Choroid plexus epithelial cell (primary cell): ENCODE data around the gene FRY.
A peak's percentile ranks its signal among the peaks of the same experiment; 100 is the strongest.

Experiments used
- DNase-seq: peaks from one replicate; pipeline ENCODE4 v3.0.0-alpha.2; 2010; ENCODE audit warnings: low read depth
- H3K4me3 ChIP-seq: 2 replicates; pipeline ENCODE4 v1.5.1; 2011; ENCODE audit warnings: low read depth, mild to moderate bottlenecking, control low read depth, low read length, moderate library complexity
- CTCF ChIP-seq: conservative IDR thresholded peaks from 2 replicates; pipeline ENCODE4 v1.5.1; 2011; ENCODE audit warnings: low read depth, mild to moderate bottlenecking, control low read depth, inconsistent platforms, low read length, moderate library complexity

Gene FRY

GRCh38 chr13:32059511-32059984, 28.0 kb downstream of the FRY start:
- no peak for DNase-seq
- TF ChIP-seq CTCF, result no peak
- no peak overlapping the region for H3K4me3 ChIP-seq

DNA sequence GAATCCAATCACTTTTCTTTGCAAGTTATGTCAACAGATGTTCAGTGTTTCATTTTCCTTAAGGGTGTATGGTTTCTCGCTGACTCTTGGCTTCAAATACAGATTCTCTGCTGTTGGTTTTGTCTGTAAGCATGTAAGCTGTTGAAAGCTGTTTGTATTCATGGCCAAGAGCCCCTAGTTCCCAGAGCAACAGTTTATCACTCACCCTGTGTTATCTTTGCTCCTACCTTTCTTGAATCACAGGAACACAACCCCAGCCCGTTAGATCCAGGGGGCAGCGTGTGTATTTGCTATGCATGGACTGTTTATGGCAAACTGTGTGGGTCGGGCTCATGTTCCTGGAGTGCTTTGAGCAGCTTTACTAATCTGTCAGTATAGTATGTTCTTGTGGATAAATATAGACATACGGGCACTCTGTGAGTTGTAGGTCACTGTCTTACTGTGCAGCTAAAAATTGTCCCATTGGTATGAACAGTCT, 28.9 kb downstream of the FRY start:
- TF ChIP-seq CTCF, result peak; percentile 1

DNA sequence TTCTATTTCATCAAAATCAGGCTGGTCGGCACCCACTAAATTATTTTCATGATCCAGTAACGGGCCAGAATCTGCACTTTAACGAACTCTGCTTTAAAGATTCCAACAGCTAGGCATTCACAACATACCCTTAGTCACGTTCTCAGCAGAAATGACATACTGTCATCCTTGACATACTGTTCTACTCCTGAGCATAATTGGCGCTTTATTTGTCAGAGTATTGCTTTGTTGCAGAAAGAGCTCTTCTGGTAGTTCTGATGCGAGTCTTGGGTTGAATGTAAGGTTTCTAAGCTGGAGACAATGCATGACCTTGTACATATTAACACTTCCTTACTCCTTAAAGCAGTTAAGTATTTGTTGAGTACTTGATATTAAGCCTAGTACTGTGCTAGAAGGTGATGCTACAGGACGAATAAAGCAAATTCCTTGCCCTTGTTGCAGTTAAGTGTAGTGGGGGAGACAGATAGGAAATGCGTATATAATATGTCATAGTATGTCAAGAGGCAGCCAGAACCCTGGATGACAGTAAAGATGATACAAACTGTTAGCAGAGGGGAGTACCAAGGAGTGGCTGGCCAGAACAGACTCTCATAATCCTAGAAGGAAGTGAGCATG, 32.2 kb downstream of the FRY start:
- H3K4me3 ChIP-seq, result no peak overlapping the region
- no peak for DNase-seq
- TF ChIP-seq CTCF, result no peak

More for the DNA sequence above, 28.9 kb downstream of the FRY start:
- no peak overlapping the region for H3K4me3 ChIP-seq
- DNase-seq, result peak; percentile 41

GRCh38 chr13:32067149-32067961, 35.8 kb downstream of the FRY start:
- TF ChIP-seq CTCF, result no peak
- DNase-seq, result no peak
- H3K4me3 ChIP-seq, result no peak overlapping the region

- DNase-seq, result no peak
- no peak overlapping the region for H3K4me3 ChIP-seq
- TF ChIP-seq CTCF, result no peak
Observed at GRCh38 chr13:32068255-32068654, 36.7 kb downstream of the FRY start.

DNA sequence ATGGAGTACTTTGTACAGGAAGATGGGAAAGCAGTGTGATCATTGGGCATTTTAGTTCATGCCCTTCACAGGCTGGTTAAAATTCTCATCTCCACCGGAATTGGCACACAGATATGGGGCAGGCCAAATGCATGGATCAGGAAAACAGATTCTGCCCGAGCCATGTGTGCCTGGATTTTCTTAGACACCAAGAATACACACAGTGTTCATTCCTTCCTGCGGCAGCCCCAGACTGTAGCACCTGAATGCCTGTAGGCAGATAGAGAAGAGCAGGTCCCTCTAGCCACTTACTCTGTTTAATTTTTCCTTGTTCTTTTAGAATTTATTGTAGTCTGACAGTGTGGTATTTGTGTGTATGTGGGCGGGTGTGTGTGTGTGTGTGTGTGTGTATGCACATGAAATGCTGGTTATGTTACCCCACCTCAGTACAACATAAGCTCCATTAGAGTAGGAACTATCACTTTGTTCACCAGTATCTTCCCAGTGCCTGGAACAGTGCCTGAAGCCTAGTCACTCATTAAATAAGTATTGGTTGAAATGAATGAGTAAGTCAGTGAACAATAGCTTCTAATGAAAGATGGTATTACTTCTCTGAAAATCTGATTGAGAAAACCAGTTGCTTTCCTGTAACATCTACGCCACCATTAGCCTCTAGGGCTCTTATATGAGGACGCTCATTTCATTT, 41.7 kb downstream of the FRY start:
- no peak overlapping the region for H3K4me3 ChIP-seq
- no peak for DNase-seq
- no peak for TF ChIP-seq CTCF
